ENCODE data around the gene RELT. TPM values are rescaled to one million over a fixed set of nuclear protein-coding genes. Genes with fewer than 3 reads are reported as not detected.
A peak's percentile ranks its signal among the peaks of the same experiment; 100 is the strongest.

The RELT gene
- total and polyA plus RNA-seq, 2 experiments from 2014 or later, result 9.3 to 18.7 TPM

GRCh38 chr11:73359341-73359740, 16.9 kb upstream of the RELT start:
- no peak overlapping the region for H3K27ac ChIP-seq
- no peaks in the 10 kb centered on the region for H3K4me1 ChIP-seq (ENCODE audit: low read depth)
- DNase-seq (ENCODE audit: low read depth in 1 of 2, low spot score in 1 of 2), result peak in 1 of 2 donors; percentile 42
- TF ChIP-seq CTCF (IDR thresholded peaks at IDR 0.05; ENCODE audit: low read depth, low read length), result no peak
- no peaks in the 10 kb centered on the region for H3K27me3 ChIP-seq
- H3K9me3 ChIP-seq (ENCODE audit: low read depth), result no peaks in the 10 kb centered on the region
- H3K4me3 ChIP-seq, result no peak overlapping the region
- peaks cover 47% of the 10 kb centered on the region for H3K36me3 ChIP-seq

DNA sequence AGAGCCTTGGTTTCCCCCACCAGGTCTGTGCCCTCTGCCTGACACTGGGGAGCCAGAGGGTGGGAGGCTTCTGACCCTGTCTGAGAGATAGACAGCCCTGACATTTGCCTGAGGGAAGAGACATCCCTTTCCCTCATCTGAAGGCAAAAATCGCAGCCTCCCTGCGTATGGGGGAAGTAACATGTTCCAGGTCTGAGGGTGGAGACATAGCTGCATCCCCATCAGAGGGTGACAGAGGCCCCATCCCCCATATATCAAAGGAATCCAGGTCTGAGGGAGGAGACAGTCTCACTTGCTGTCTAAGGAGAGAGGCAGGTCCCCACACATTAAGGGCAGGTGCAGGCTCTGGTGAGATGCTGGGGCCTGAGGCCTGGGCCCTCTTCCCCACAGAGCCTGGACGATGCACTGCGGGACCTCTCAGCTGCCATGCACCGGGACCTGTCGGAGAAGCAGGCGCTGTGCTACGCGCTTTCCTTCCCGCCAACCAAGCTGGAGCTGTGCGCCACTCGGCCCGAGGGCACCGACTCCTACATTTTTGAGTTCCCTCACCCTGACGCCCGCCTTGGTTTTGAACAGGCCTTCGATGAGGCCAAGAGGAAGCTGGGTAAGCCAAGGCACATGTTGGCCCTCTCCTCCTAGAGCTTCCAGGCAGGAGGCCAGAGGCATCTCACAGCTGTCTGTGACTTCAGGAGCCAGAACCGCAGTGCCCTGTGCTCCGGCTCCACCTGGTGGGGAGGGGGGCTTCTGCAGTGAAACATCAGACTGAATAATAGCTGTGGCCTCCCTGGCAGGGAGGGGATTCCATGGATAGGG, 16.1 kb upstream of the RELT start:
- peaks cover 50% of the 10 kb centered on the region for H3K36me3 ChIP-seq
- H3K9me3 ChIP-seq (ENCODE audit: low read depth), result no peaks in the 10 kb centered on the region
- H3K27me3 ChIP-seq, result no peaks in the 10 kb centered on the region
- no peak overlapping the region for H3K4me3 ChIP-seq
- DNase-seq (ENCODE audit: low read depth in 1 of 2, low spot score in 1 of 2), result peak; percentile 55 to 57
- TF ChIP-seq CTCF (IDR thresholded peaks at IDR 0.05; ENCODE audit: low read depth, low read length), result peak; percentile 39
- no peaks in the 10 kb centered on the region for H3K4me1 ChIP-seq (ENCODE audit: low read depth)
- H3K27ac ChIP-seq, result no peak overlapping the region

DNA sequence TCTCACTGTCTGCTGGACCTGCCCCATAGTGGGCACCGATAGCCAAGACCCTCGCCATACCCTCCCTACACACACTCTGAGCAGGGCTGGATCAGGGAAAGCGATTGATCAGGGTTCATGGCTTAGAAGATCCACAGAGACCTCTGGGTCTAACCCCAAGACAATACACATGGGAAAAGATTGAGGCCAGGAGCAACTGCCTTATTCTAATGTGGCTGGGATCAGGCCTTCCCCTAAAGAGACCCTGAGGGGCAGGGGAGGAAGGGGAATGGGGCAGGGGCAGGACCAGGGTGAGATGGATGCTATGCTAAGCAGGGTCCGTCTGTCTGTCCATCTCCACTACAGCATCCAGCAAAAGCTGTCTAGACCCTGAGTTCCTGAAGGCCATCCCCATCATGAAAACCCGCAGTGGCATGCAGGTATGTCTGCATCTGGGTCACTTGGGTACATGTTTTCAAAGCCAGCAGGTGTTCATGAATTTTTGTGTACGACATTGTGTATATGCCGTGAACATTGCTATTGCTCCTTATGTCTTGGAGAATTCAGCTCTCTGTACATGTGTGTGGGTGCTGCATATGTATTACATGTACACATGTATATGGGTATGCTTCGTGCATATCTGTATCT, 15.3 kb upstream of the RELT start:
- no peak for DNase-seq (ENCODE audit: low read depth in 1 of 2, low spot score in 1 of 2)
- TF ChIP-seq CTCF (IDR thresholded peaks at IDR 0.05; ENCODE audit: low read depth, low read length), result no peak
- Histone ChIP-seq H3K36me3 (peaks cover 55% of the 10 kb centered on the region), H3K4me1 (ENCODE audit: low read depth) (no peaks in the 10 kb centered on the region), H3K4me3 (no peak overlapping the region), H3K27me3 (no peaks in the 10 kb centered on the region), H3K9me3 (ENCODE audit: low read depth) (no peaks in the 10 kb centered on the region), H3K27ac (no peak overlapping the region)

- no peak overlapping the region for H3K27ac ChIP-seq
- DNase-seq (ENCODE audit: low read depth in 1 of 2, low spot score in 1 of 2), result no peak
- H3K27me3 ChIP-seq, result no peaks in the 10 kb centered on the region
- H3K9me3 ChIP-seq (ENCODE audit: low read depth), result no peaks in the 10 kb centered on the region
- no peak overlapping the region for H3K4me3 ChIP-seq
- H3K36me3 ChIP-seq, result peaks cover 53% of the 10 kb centered on the region
- TF ChIP-seq CTCF (IDR thresholded peaks at IDR 0.05; ENCODE audit: low read depth, low read length), result no peak
- no peaks in the 10 kb centered on the region for H3K4me1 ChIP-seq (ENCODE audit: low read depth)
These were observed 14.0 kb upstream of the RELT start for GRCh38 chr11:73361953-73362776.

- Histone ChIP-seq H3K27me3 (no peaks in the 10 kb centered on the region), H3K36me3 (peaks cover 53% of the 10 kb centered on the region), H3K27ac (no peak overlapping the region), H3K4me3 (no peak overlapping the region), H3K4me1 (ENCODE audit: low read depth) (no peaks in the 10 kb centered on the region), H3K9me3 (ENCODE audit: low read depth) (no peaks in the 10 kb centered on the region)
- no peak for DNase-seq (ENCODE audit: low read depth in 1 of 2, low spot score in 1 of 2)
- TF ChIP-seq CTCF (IDR thresholded peaks at IDR 0.05; ENCODE audit: low read depth, low read length), result no peak
These were observed 13.1 kb upstream of the RELT start for GRCh38 chr11:73363147-73363546.
